Spinal cord (tissue), 10 donors: ENCODE data around the gene ATF4. TPM values are rescaled to one million over a fixed set of nuclear protein-coding genes. Genes with fewer than 3 reads are reported as not detected.

Experiments
- DNase-seq, 6 donors: peaks; one replicate each; pipeline versions ENCODE4 v3.0.0 to v3.0.0-alpha.2; 2013 to 2015; ENCODE audit warnings: low spot score in 6 of 6, low read depth in 4 of 6
- H3K27ac ChIP-seq: one replicate; pipeline ENCODE4 v1.5.1; 2013; ENCODE audit warnings: low read depth, low read length, control low read depth
- H3K27me3 ChIP-seq: one replicate; pipeline ENCODE4 v1.6.1; 2013; ENCODE audit warnings: low read length; ENCODE audit not compliant: control insufficient read depth, insufficient read depth
- H3K36me3 ChIP-seq: one replicate; pipeline ENCODE4 v1.6.1; 2013; ENCODE audit warnings: low read length; ENCODE audit not compliant: control insufficient read depth, insufficient read depth
- H3K4me1 ChIP-seq: one replicate; pipeline ENCODE4 v1.6.1; 2013; ENCODE audit warnings: low read length; ENCODE audit not compliant: control insufficient read depth, insufficient read depth
- H3K4me3 ChIP-seq: one replicate; pipeline ENCODE4 v1.5.1; 2013; ENCODE audit warnings: low read depth, low read length, control low read depth
- H3K9me3 ChIP-seq: one replicate; pipeline ENCODE4 v1.6.1; 2013; ENCODE audit warnings: low read length; ENCODE audit not compliant: control insufficient read depth, insufficient read depth
- WGBS: methylation state at CpG from one replicate; pipeline ENCODE4 v1.1.5; 2013; ENCODE audit warnings: missing lambda C conversion rate; ENCODE audit not compliant: insufficient coverage; 5-methylcytosine and 5-hydroxymethylcytosine counted together
- polyA plus RNA-seq, 2 donors: library from polyadenylated mRNA; unstranded; fragments of 120-200 nt; gene quantifications; one replicate each; pipeline ENCODE4 v1.2.1, GENCODE V29; 2013; ENCODE audit not compliant: insufficient read length in 2 of 2
- total RNA-seq, 2 donors: library from RNA; depleted of rRNA in 1 of 2; stranded (reverse); fragments of 120-200 nt in 1 of 2; fragments of >200 nt in 1 of 2; gene quantifications; one replicate each; pipeline versions ENCODE4 v1.2.3 to v1.2.4, GENCODE V29; 2013 to 2014
- donor health status: healthy.

Gene ATF4
- total and polyA plus RNA-seq, 4 donors: 72.8 to 268 (median 253) TPM

- H3K27ac ChIP-seq: peak overlapping the region; percentile 52
- H3K9me3 ChIP-seq: no peaks in the 10 kb centered on the region
- no peaks in the 10 kb centered on the region for H3K27me3 ChIP-seq
- H3K4me3 ChIP-seq: no peak overlapping the region
- peak in 4 of 6 donors; percentile 57 to 93 (median 77) for DNase-seq
- H3K4me1 ChIP-seq: peaks cover 22% of the 10 kb centered on the region
- H3K36me3 ChIP-seq: peaks cover 16% of the 10 kb centered on the region
- 43% methylated on average over 12 of the region's 13 CpGs for WGBS
Measured at GRCh38 chr22:39496131-39496838, 24.1 kb upstream of the ATF4 start.

- Histone ChIP-seq H3K9me3 (no peaks in the 10 kb centered on the region), H3K27ac (no peak overlapping the region), H3K36me3 (peaks cover 7% of the 10 kb centered on the region), H3K27me3 (no peaks in the 10 kb centered on the region), H3K4me1 (peaks cover 30% of the 10 kb centered on the region), H3K4me3 (no peak overlapping the region)
- peak in 1 of 6 donors; percentile 65 for DNase-seq
- WGBS: 72% methylated on average over 4 of the region's 8 CpGs
Measured at GRCh38 chr22:39497429-39497828, 22.9 kb upstream of the ATF4 start.

- Histone ChIP-seq H3K27ac (no peak overlapping the region), H3K27me3 (no peaks in the 10 kb centered on the region), H3K4me1 (peaks cover 37% of the 10 kb centered on the region), H3K36me3 (no peaks in the 10 kb centered on the region), H3K4me3 (no peak overlapping the region), H3K9me3 (no peaks in the 10 kb centered on the region)
- WGBS: 80% methylated on average over 1 of the region's 2 CpGs
- DNase-seq: no peak
Measured at GRCh38 chr22:39498368-39498767, 22.0 kb upstream of the ATF4 start.

GRCh38 chr22:39498802-39499201, 21.6 kb upstream of the ATF4 start:
- H3K9me3 ChIP-seq: no peaks in the 10 kb centered on the region
- H3K4me1 ChIP-seq: peaks cover 41% of the 10 kb centered on the region
- H3K4me3 ChIP-seq: no peak overlapping the region
- WGBS: 21% methylated on average over 2 of the region's 3 CpGs
- DNase-seq: no peak
- H3K27ac ChIP-seq: no peak overlapping the region
- H3K27me3 ChIP-seq: no peaks in the 10 kb centered on the region
- H3K36me3 ChIP-seq: peaks cover 1% of the 10 kb centered on the region

- WGBS: 82% methylated on average over 1 of the region's 6 CpGs
- peaks cover 14% of the 10 kb centered on the region for H3K36me3 ChIP-seq
- H3K9me3 ChIP-seq: no peaks in the 10 kb centered on the region
- H3K4me3 ChIP-seq: no peak overlapping the region
- no peaks in the 10 kb centered on the region for H3K27me3 ChIP-seq
- peaks cover 42% of the 10 kb centered on the region for H3K4me1 ChIP-seq
- no peak overlapping the region for H3K27ac ChIP-seq
- DNase-seq: no peak
Measured at GRCh38 chr22:39500101-39500500, 20.3 kb upstream of the ATF4 start.

- peak in 1 of 6 donors; percentile 40 for DNase-seq
- peaks cover 27% of the 10 kb centered on the region for H3K36me3 ChIP-seq
- H3K4me3 ChIP-seq: peak overlapping the region; percentile 67
- H3K4me1 ChIP-seq: peaks cover 35% of the 10 kb centered on the region
- no peaks in the 10 kb centered on the region for H3K27me3 ChIP-seq
- no peaks in the 10 kb centered on the region for H3K9me3 ChIP-seq
- 31% methylated on average over 13 of the region's 13 CpGs for WGBS
- H3K27ac ChIP-seq: peak overlapping the region; percentile 95
Measured at GRCh38 chr22:39501644-39502108, 18.7 kb upstream of the ATF4 start.

GRCh38 chr22:39502109-39502788, 18.1 kb upstream of the ATF4 start, which contains the start of gene MIEF1:
TSS of gene MIEF1 (plus strand) at chr22:39502290. CDS start at chr22:39511295, 9,005 bp downstream.
- Histone ChIP-seq H3K9me3 (no peaks in the 10 kb centered on the region), H3K36me3 (peaks cover 33% of the 10 kb centered on the region), H3K27ac (peak within 1 kb of the TSS; percentile 95), H3K27me3 (no peaks in the 10 kb centered on the region), H3K4me3 (peak within 1 kb of the TSS; percentile 67), H3K4me1 (peaks cover 32% of the 10 kb centered on the region)
- DNase-seq: peak; percentile 82 to 99 (median 94)
- WGBS: under 1% methylated on average over 55 of the region's 58 CpGs

GRCh38 chr22:39502789-39503409, 17.5 kb upstream of the ATF4 start:
- peak overlapping the region; percentile 67 for H3K4me3 ChIP-seq
- no peaks in the 10 kb centered on the region for H3K27me3 ChIP-seq
- peaks cover 37% of the 10 kb centered on the region for H3K36me3 ChIP-seq
- 15% methylated on average over 14 of the region's 18 CpGs for WGBS
- no peaks in the 10 kb centered on the region for H3K9me3 ChIP-seq
- DNase-seq: no peak
- H3K4me1 ChIP-seq: peaks cover 32% of the 10 kb centered on the region
- H3K27ac ChIP-seq: no peak overlapping the region

- 60% methylated on average over 1 of the region's 6 CpGs for WGBS
- no peak overlapping the region for H3K4me3 ChIP-seq
- H3K4me1 ChIP-seq: peaks cover 31% of the 10 kb centered on the region
- H3K27ac ChIP-seq: no peak overlapping the region
- H3K9me3 ChIP-seq: no peaks in the 10 kb centered on the region
- H3K36me3 ChIP-seq: peaks cover 41% of the 10 kb centered on the region
- no peaks in the 10 kb centered on the region for H3K27me3 ChIP-seq
- no peak for DNase-seq
Measured at GRCh38 chr22:39503630-39504029, 16.7 kb upstream of the ATF4 start.
